GM21528 (cell line): ENCODE results near the gene OVOL2.

Source experiments
- ATAC-seq: cut with Tn5 transposase; IDR thresholded peaks from one replicate; pipeline ENCODE4 v1.9.1; 2021; ENCODE audit warnings: mild to moderate bottlenecking, moderate library complexity; ENCODE audit not compliant: unreplicated experiment, low FRiP score

Gene OVOL2

GRCh38 chr20:17992847-17993513 lies 64.7 kb downstream of the OVOL2 start:
- no peak for ATAC-seq

GRCh38 chr20:17992224-17992637 lies 65.5 kb downstream of the OVOL2 start:
- no peak for ATAC-seq

GRCh38 chr20:17990278-17990972 lies 67.3 kb downstream of the OVOL2 start:
- no peak for ATAC-seq

- no peak for ATAC-seq
Observed at GRCh38 chr20:17987988-17988387, 69.7 kb downstream of the OVOL2 start.

GRCh38 chr20:17985388-17986018 lies 72.2 kb downstream of the OVOL2 start:
- ATAC-seq: no peak

GRCh38 chr20:17976305-17976704 lies 81.4 kb downstream of the OVOL2 start:
- no peak for ATAC-seq
